Dermis blood vessel endothelial cell (primary cell): ENCODE results near the gene MADCAM1. TPM values are rescaled to one million over a fixed set of nuclear protein-coding genes. Genes with fewer than 3 reads are reported as not detected.
A peak's percentile ranks its signal among the peaks of the same experiment; 100 is the strongest.
"Not testable (repeated sequence)": the region's sequence is repeated elsewhere in the genome, so short reads cannot be mapped to it uniquely, and the experiment has no call there.

Experiments
- DNase-seq: peaks from one replicate; pipeline ENCODE4 v3.0.0; 2010
- total RNA-seq: library from RNA; depleted of rRNA; stranded (reverse); fragments of >200 nt; gene quantifications from 2 replicates; pipeline ENCODE4 v1.2.3, GENCODE V29; 2014

MADCAM1 gene
- total RNA-seq, 1 donor from 2014 or later = 0.34 TPM

- DNase-seq = no peak
These were observed 31.1 kb upstream of the MADCAM1 start for GRCh38 chr19:465056-465816.

- no peak for DNase-seq
These were observed 28.7 kb upstream of the MADCAM1 start for GRCh38 chr19:467554-467953.

- DNase-seq = no peak
These were observed 27.6 kb upstream of the MADCAM1 start for GRCh38 chr19:468587-469256.

GRCh38 chr19:469833-470232 lies 26.5 kb upstream of the MADCAM1 start:
- no peak for DNase-seq

GRCh38 chr19:470701-471100 lies 25.6 kb upstream of the MADCAM1 start:
- DNase-seq = no peak

- DNase-seq = no peak
These were observed 24.1 kb upstream of the MADCAM1 start for GRCh38 chr19:472005-472858.

GRCh38 chr19:474126-475078 lies 21.9 kb upstream of the MADCAM1 start:
- DNase-seq = no peak

GRCh38 chr19:475360-475759 lies 20.9 kb upstream of the MADCAM1 start:
- no peak for DNase-seq

GRCh38 chr19:478236-478903 lies 17.9 kb upstream of the MADCAM1 start:
- no peak for DNase-seq

GRCh38 chr19:478976-479375 lies 17.3 kb upstream of the MADCAM1 start:
- DNase-seq = no peak

- DNase-seq = peak; percentile 76
These were observed 16.1 kb upstream of the MADCAM1 start for GRCh38 chr19:480016-480855.

GRCh38 chr19:481100-481499 lies 15.2 kb upstream of the MADCAM1 start:
- not testable (repeated sequence) for DNase-seq

- DNase-seq = peak; percentile 40
These were observed 13.9 kb upstream of the MADCAM1 start for GRCh38 chr19:482186-483041.

GRCh38 chr19:483332-484072 lies 12.8 kb upstream of the MADCAM1 start:
- DNase-seq = no peak

- DNase-seq = no peak
These were observed 11.8 kb upstream of the MADCAM1 start for GRCh38 chr19:484494-484893.

GRCh38 chr19:485077-485476 lies 11.2 kb upstream of the MADCAM1 start:
- DNase-seq = no peak

GRCh38 chr19:485583-486236 lies 10.6 kb upstream of the MADCAM1 start:
- peak; percentile 42 for DNase-seq
